Ramos (cell line): ENCODE data around the gene NEK6.

Source experiments
- in situ Hi-C: fragments of 300-500 bp; cut with MboI; formaldehyde crosslinking; loops from one replicate; pipeline ENCODE4 v1.14.3; 2022; ENCODE audit warnings: low sequenced_read_pairs; ENCODE audit not compliant: unreplicated experiment

The NEK6 gene

DNA sequence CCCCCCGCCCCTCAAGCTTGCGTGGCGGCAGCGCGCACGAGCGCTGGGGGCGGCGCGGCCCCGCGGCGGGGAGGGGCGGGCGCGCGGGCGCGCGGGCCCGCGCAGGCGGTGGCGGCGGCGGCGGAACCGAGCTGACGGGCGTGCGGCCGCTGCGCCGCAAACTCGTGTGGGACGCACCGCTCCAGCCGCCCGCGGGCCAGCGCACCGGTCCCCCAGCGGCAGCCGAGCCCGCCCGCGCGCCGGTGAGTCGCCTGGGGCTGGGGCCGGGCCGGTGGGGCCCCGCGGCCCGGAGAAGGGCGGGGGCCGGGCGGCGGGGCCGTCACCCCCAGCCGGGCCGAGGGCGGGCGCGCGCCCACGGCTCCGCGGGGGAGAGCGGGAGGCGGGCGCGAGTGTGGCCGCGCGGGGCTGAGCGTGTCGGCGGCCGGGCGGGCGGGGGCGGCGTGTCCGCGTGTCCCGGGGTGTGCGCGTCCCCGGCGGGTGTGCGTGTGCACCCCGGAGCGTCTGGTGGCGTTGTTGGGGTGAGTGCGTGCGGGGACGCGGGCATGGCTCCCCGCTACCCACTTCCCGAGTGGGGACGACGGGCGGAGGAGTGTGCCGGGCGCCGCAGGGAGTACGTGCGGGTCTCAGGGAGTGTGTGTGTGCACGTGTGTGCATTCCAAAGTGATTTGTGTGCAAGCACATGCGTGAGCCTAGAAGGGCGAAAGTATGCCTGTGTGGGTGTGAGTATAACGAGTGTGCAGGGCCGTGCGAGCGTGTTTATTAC lies at the start of gene NEK6:
Gene NEK6 (plus strand): TSS at position 106 of the 763 bp plus-strand sequence. CDS start 44,016 bp downstream, outside the sequence.
- in situ Hi-C loops = no loop called here

DNA sequence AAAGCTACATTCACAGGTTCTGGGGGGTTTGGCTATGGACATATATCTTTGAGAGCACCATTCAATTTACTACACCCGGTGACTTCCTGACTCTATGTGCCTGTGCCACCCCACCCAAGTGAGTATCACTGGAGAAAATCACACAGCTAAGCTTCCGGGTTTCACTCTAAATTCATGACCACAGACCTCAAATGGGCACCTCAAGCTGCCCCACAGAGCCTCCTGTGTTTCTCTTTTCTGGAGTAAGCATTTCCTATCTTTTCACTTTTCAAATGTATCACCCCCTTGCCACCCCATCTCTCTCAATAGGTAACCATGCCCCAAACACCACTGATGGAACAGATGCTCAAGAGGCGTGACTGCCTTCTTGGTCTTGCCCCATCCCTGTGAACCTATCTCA lies 49.2 kb upstream of the NEK6 start:
- in situ Hi-C loops = no loop called here

DNA sequence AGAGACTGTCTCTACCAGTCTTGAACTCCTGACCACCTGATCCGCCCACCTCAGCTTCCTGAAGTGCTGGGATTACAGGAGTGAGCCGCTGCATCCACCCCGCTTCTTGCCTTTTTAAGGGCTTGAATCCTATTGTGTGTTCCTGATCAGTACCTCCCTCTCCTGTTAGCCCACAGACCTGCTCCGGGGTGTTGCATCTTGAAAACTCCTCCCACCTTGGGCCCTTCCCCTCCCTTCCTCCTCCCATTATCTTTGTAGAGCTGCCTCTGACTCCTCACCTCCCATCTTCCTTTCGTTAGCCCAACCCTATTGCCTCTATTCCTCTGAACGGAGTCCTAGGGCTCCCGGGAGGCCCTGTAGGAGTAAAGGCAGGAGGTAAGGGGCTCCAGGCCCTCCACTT lies 48.5 kb upstream of the NEK6 start:
- in situ Hi-C loops = no loop called here

DNA sequence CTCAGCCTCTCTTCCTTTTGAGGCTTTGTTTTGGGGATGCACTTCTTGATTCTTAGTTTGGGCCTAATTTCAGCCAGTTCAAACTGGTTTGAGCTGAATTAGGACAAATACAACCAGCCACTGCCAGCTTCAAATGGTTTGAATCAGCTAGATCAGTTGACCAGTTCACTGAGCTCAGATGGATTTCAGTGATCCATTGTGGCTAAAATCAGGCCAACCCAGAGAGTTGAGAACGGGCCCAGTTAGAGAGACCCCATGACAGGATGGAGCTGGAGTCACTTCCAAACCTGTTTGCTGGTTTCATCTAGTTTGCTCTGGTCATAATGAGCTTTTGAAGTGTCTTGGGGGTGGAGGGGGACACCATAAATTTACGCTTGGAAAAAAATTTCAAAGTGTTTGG lies 48.0 kb upstream of the NEK6 start:
- in situ Hi-C loops = no loop called here

DNA sequence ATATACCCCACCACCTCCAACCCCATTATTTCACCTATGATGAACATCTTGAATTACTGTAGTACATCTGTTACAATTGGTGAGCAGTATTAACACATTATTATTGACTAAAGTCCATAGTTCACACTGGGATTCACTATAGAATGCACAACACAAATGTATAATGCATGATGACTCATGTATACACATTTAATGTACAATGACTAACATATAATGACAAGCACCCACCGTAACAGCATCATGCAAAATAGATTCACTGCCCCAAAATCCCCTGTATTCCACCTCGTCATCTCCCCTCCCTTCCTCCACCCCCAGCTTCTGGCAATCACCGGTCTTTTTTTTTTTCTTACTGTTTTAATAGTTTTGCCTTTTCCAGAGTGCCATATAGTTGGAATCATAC lies 47.1 kb upstream of the NEK6 start:
- in situ Hi-C loops = no loop called here

DNA sequence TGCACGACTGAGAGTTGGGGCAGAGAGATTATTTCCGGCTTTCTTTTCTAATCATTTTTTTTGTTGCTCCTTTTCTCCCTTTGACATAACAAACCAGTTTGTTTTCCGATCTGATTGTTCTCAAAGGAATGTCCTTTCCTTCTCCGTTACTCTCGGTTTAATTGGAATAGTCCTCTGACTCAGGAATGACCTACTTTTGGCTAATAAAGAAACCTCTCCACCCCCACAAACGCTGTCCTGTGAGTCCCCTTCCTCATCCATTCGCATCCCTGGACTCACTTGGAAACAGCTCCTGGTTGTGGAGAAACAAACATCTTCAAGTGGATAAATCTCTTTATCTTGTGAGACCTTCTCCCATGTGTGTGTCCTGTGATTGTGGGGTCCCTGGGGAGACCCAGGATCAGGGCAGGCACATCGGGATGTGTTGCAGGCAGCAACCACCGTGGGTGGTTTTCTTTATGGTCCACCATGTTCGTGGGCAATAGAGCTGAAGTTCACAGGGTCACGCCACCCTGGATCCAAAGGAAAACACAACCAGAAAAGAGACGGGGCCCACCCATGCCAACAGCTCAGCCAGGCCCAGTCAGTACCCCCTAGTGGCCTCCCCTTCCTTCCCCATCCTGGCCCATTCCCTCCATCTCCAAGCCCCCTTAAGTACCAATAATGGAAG lies 45.2 kb upstream of the NEK6 start:
- in situ Hi-C loops = no loop called here

DNA sequence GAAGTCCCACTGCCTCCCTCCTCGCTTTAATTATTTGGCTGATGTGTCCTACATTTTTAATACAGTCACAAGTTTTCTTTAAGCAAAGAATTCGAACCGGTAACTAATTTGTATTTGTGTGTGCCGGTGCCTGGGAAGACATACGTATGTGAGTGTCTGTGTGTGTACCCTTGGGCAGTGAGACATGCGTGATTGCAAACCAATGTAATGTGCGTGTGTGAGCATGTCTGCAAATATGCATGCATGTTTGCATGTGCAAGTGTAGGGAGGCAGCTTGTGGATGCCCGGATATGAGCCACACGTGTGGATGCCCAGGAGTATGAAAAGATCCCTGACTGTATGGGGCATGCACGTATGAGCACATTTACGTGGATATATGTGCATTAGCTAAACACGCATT lies 44.4 kb upstream of the NEK6 start:
- in situ Hi-C loops = no loop called here

DNA sequence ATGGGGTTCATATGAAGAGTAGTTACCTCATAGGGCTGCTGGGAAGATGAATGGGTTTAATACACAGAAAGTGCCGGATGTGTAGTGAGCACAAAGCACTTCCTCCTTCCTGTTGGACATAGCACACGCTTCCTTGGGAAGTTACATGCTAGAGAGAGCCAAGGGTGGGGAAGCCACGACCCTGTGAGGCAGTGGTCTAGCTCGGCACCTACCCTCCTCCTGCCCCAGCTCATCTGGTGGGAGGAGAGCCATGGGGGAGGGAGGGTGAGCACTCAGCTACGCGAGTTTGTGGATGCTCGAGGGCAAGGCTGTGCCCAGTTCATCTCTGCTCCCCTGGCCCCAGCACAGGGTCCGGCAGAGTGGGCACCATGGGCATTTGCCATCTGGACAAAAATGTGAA lies 43.6 kb upstream of the NEK6 start:
- in situ Hi-C loops = no loop called here

DNA sequence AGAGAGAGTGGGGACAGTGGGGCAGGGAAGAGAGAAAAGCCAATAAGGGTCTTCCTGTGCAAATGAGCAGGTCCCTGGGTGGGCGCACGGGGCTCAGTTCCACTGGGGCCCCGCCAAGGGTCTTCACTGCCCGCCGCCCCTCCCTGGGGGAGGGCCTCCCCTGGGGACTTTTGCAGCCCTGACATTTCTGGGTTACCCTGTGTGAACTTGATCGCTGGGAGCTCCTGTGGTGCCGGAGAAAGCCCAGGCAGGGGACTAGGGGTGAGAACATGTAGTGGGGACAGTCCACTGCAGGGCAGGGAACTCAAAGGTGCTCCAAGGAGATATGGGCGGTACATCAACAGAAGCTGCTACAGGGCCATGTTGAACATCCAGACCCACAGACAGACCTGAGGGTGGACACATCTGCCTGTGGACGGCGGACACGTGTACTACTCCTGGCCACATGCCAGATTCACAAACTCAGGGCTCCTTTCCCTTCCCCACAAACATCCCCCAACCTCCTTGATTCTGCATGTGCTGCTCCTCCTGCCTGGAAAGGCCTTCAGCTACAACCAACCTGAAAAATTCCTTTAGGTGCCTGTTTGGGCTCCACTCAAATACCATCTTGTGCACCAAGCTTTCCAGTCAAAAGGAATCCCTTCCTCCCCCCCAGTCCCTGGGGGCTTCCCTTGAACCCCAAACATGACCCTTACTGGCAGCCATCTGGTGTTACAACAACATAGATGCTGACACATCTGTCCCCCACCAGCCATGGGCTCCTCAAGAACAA lies 43.0 kb upstream of the NEK6 start:
- in situ Hi-C loops = no loop called here

DNA sequence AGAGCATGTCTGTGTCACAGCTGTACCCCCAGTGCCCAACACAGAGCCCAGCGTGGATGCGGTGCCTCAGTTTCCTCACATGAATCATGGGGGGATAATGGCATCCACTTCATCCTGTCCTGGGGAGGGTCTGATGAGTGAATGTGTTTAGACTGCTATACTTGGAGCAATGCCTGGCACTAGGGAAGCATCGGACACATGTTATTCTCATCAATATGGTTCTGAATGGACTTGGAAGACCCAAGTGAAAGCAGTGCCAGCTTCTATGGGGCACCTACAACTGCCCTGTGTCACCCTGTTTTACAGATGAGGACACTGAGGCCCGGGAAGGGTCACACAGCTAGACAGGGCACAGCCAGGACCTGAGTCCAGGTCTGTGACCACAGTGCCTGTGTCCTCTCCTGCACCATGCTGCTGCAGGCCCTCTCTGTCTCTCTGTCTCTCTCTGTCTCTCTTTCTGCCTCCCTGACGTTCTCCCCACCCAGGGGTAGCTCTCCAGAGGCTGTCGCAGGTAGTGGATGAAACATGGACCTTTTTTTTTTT lies 42.3 kb upstream of the NEK6 start:
- in situ Hi-C loops = no loop called here

DNA sequence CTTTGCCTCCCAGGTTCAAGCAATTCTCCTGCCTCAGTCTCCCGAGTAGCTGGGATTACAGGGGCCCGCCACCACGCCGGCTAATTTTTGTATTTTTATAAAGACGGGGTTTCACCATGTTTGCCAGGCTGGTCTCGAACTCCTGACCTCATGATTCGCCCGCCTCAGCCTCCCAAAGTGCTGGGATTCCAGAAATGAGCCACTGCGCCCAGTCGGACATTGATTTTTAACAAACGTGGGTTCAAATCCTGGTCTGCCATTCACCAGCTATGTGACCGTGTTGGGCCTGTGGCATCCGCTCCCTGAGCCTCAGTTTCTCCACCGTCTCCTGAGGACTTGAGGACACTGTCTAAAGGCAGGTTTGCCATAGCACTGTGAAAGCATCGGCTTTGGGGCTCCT lies 41.8 kb upstream of the NEK6 start:
- in situ Hi-C loops = no loop called here

DNA sequence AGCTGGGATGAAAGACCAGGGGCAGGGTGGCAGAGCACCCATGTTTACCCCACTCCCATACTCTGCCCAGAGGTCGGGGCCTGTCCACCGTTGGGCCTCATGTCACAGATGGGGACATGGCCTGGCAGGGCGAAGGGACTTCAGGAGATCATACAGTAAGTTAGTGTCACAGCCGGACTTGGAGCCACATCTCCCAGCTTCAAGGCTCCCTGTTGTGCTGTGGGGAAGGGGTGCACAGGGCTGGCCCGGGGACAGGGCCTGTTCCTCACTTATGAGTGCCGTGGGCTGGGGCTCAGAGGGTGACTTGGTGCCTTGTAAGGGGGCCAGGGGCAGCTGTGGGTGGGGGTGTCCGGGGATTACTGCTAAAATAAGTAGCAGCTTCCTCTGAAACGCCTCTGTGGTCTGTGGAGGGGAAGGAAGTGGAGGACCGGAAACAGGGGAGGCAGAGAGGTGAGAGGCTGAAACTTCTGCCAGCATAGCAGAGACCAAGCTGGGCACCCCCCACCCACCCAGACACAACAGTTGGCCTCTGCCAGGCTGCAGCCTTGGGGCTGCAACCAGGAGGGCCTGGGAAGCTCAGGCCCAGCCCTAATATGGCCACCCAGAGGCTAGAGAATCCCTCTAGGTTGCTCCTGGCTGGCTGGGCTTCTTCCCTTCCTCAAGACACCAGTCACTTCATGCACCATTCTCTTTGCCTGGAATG lies 41.1 kb upstream of the NEK6 start:
- in situ Hi-C loops = no loop called here

DNA sequence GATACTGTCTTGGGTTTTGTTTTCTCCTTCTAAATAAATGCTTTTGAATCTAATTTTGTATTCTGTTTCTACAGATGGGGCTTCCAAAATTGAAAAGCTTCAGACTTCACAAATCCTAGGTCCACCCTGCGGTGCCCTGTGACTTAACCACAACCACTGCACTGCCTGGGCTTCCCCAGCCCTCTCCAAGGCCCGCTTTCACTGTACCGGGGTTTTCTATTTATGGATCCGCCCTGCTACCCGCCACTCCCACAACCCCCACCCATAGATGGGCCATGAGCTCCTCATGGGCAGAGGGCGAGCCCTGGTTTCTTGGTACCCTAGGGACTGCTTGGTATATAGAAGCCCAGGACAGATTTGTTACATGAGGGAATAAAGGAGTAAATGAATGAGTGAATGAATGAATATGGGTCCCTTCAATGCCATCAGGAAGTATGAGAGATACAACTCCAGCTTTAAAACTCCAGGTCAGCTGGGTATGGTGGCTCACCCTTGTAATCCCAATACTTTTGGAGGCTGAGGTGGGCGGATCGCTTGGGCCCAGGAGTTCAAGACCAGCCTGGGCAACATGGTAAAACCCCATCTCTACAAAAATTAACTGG lies 39.8 kb upstream of the NEK6 start:
- in situ Hi-C loops = no loop called here

DNA sequence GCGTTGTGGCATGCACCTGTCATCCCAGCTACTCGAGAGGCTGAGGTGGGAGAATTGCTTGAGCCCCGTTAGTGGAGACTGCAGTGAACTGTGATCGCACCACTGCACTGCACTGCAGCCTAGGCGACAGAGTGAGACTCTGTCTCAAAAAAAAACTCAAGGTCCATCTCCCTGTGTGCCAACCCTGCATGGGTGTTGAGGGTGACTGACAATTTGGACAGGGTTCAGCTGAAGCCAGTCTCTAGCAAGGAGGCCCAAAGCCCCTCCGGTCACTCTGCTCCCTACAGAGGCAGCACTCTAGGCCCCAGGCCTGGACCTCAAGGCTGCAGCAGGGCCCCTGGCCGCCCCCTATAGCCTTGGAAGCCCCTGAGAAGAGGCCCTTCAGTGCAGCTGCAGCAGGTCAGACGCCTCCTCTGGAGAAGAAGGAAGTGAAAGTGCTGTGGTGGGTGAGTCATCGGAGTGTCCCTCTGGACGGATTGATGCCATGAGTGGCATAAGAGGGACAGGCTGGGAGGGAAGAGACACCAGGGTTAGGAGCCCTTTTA lies 39.2 kb upstream of the NEK6 start:
- in situ Hi-C loops = no loop called here

DNA sequence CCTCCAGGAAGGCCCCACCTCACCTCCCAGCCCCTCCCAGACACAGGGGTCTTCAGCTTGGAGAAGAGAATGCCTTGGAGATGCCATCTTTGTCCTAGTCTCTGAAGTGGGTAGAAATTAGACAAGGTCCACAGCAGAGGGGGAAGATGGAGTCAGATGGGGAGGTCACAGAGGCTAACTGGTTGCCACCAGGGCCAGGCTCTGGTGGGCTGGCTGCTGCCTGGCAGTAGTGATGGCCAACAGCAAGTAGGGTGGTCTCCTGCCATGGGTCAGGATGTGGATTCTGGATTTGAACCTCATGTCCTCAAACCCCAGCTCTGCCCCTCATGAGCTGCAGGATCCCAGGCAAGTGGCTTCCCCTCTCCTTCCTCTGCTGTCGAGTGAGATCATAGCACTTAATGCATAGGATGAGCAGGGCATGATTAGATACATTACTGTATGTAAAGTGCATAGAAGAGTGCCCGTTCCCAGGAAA lies 38.7 kb upstream of the NEK6 start:
- in situ Hi-C loops = no loop called here

DNA sequence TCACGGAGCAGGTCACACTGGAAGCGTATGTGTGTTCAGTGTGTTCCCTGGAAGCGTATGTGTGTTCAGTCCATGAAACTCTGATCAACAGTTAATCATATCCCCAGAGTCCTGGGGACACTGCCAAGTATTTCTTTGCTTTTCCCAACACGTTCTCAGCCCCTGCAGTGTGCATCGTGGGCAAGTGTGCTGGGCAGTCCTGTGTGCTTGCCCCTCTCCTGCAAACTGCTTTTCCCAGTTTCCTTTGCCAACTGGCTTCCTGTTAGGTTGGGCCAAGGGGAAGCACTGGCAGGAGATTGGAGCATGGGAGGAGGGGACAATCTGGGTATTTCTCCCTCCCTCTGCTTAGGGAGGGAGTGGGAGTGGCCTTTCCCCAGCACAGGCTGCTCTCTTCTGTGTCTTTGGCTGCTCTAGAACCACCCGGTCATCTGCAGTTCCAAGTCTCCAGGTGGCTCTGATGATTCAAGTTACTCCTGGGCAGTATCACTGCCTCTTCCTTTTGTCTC lies 36.8 kb upstream of the NEK6 start:
- in situ Hi-C loops = no loop called here

DNA sequence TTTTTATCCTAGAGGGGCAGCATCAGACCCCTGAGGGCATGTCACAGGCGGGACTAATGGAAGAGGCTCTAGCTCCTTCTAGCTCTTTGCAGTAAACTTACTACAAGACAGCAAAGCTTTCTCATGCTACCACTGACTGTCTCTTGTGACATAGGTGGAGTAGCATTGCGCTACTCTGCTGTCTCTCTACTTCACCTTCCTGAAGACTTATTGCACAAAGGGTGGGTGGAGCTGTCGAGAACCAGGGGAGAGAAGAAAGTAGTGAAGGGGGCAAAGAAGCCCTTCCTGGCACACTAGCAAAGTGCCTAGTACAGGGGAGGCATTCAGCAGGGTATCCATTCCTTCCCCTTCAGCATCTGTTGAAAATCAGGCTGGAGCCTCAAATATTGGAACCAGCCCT lies 36.1 kb upstream of the NEK6 start:
- in situ Hi-C loops = no loop called here

DNA sequence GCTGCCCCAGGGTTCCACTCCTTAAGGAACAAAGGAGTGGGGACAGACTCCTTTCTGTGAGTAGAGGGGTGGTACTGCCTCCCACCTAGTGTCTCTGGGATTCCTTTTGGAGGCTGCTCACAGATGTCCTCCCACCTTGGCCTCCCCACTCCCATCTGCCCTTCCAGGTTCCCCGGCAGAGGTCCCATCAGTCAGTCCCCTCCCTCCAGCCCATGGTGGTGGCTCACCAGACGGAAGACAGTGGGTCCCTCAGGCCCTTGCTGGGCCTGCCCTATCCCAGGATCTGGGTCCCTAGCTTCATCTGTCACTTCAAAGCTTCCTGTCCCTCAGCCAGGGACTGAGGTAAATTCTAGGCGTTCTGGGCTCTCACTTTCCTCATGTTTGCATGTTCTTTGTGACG lies 35.6 kb upstream of the NEK6 start:
- in situ Hi-C loops = no loop called here

DNA sequence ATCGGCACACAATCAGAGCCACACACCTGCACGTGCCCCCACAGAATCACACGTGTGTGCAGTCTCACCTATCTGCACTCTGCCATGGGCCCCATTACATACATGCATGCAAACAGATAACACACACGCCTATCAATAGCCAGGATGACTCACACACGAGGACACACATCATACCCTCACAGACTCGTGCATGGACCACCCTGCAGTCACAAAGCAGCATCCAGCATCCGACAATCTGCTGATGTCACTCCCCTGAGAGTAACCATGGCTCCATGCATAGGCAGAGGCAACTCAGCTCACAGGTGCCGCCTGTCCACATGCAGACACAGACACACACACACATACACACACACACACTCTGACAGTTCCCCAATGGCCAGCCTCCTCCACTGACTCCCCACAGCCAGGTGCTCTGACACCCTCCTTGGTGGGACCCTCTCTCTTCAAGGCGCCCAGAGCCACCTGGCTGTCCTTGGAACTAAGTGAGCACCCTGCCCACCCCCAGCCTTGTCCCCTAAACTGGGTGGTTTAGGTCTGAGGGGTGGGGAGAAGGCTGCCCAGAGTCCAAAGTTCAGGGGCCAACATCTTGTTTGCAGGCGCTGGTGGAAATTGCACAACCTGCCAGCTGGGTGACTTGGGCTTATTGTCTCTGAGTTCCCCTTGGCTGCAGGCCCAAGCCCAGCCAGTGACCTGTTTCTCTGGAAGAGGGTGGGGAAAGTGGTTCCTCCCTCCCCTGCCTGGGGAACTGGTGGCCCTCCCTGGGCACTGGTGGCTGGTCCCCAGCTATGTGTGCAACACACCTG lies 34.6 kb upstream of the NEK6 start:
- in situ Hi-C loops = no loop called here
